Measurements from ENCODE around the gene EXOG. TPM values are rescaled to one million over a fixed set of nuclear protein-coding genes. Genes with fewer than 3 reads are reported as not detected.

Gene EXOG
- total and polyA plus RNA-seq, 2 donors (not counting 3 experiments of a cell fraction or from before 2014, with no cell fraction given) = 10.8 to 21.9 TPM

DNA sequence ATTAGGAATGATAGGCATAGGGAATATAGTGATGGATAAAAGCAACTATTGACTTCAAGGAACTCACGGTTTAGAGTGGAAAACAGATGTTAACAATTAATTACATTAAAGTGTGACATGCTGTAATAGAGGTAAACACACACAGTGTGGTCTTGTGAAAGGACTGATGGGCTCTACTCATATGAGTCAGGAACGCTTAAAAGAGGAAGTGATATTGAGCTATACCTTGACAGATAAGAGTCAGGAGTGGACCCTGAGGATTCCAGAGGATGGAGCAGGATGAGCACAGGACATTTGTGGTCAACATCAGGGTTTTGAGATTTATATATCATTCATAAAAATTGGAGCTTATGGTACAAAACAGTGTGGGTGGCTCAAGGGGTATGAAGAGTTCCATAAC lies 11.0 kb downstream of the EXOG start:
- CTCF ChIA-PET = interaction anchor here (1.6 kb wide), 1 partner anchor 13 kb away, joined by 3 read pairs; no protein-coding TSS in a partner anchor
- Histone ChIP-seq H3K9me1 (replicated peaks; ENCODE audit: control insufficient read depth, extremely low read depth, insufficient read depth, low read length) (no peaks in the 10 kb centered on the region), H3K27me3 (ENCODE audit: control insufficient read depth in 2 of 2, insufficient read depth in 2 of 2, low read length in 2 of 2) (no peaks in the 10 kb centered on the region), H3K9ac (replicated peaks; ENCODE audit: extremely low read depth, insufficient read depth, low read length) (no peak overlapping the region), H3K9me3 (replicated peaks; ENCODE audit: control insufficient read depth, insufficient read depth, low read length) (no peaks in the 10 kb centered on the region), H2AFZ (ENCODE audit: low read depth, low read length) (no peak overlapping the region), H4K20me1 (replicated peaks; ENCODE audit: control insufficient read depth, extremely low read depth, insufficient read depth, low read length) (no peaks in the 10 kb centered on the region), H3K4me2 (ENCODE audit: insufficient read depth, low read length) (no peak overlapping the region), H3K27ac (ENCODE audit: insufficient read depth, low read depth, low read length) (no peak overlapping the region), H3K36me3 (ENCODE audit: control insufficient read depth in 2 of 2, extremely low read depth in 1 of 2, insufficient read depth in 2 of 2, low read length in 2 of 2) (peaks cover 0 to 12% of the 10 kb centered on the region in 2 experiments), H3K4me3 (replicated peaks in 1 of 3; ENCODE audit: insufficient read depth in 1 of 3, low read depth in 1 of 3, low read length in 3 of 3) (no peak overlapping the region), H3K4me1 (ENCODE audit: control insufficient read depth, extremely low read depth, insufficient read depth, low read length) (no peaks in the 10 kb centered on the region), H3K79me2 (ENCODE audit: control insufficient read depth, insufficient read depth, low read length) (no peaks in the 10 kb centered on the region)
- POLR2A ChIA-PET = no interaction called here
- dilution Hi-C loops (cut with MboI; ENCODE audit: extremely low pct_ligation_motif_present, low sequenced_read_pairs) (no loop called here), intact Hi-C loops (cut with micrococcal nuclease) (no loop called here)
- FAIRE-seq (no peak), DNase-seq (ENCODE audit: low read depth, low spot score) (no peak)
- BruUV-seq (replicated peaks) = no TSS peak
- TF ChIP-seq EZH2 (IDR thresholded peaks at IDR 0.05; ENCODE audit: borderline replicate concordance, low read depth, low read length, severe bottlenecking) (no peak), FOS (IDR thresholded peaks at IDR 0.05; ENCODE audit: borderline replicate concordance, insufficient read depth, low read length) (no peak), MYC (IDR thresholded peaks at IDR 0.05; ENCODE audit: low read depth, low read length) (no peak), JUN (IDR thresholded peaks at IDR 0.05; ENCODE audit: borderline replicate concordance, insufficient read depth, insufficient read length, low read depth) (no peak), GATA2 (IDR thresholded peaks at IDR 0.05; ENCODE audit: insufficient read depth, insufficient read length, low read depth, low read length) (no peak), POLR2A (IDR thresholded peaks at IDR 0.05; ENCODE audit: low read depth, low read length) (no peak), POLR2AphosphoS5 (IDR thresholded peaks at IDR 0.05; ENCODE audit: insufficient read depth, low read depth, low read length) (no peak)
- TF ChIP-seq, protein P1, sequence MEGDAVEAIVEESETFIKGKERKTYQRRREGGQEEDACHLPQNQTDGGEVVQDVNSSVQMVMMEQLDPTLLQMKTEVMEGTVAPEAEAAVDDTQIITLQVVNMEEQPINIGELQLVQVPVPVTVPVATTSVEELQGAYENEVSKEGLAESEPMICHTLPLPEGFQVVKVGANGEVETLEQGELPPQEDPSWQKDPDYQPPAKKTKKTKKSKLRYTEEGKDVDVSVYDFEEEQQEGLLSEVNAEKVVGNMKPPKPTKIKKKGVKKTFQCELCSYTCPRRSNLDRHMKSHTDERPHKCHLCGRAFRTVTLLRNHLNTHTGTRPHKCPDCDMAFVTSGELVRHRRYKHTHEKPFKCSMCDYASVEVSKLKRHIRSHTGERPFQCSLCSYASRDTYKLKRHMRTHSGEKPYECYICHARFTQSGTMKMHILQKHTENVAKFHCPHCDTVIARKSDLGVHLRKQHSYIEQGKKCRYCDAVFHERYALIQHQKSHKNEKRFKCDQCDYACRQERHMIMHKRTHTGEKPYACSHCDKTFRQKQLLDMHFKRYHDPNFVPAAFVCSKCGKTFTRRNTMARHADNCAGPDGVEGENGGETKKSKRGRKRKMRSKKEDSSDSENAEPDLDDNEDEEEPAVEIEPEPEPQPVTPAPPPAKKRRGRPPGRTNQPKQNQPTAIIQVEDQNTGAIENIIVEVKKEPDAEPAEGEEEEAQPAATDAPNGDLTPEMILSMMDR (IDR thresholded peaks at IDR 0.05; ENCODE audit: extremely low read depth in 1 of 2, insufficient read depth in 1 of 2, low read depth in 1 of 2, low read length in 2 of 2) = no peak
- TF ChIP-seq, protein P2, sequence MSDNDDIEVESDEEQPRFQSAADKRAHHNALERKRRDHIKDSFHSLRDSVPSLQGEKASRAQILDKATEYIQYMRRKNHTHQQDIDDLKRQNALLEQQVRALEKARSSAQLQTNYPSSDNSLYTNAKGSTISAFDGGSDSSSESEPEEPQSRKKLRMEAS (IDR thresholded peaks at IDR 0.05; ENCODE audit: insufficient read depth, insufficient read length) = no peak
